NCI-H446 (cell line): Measurements from ENCODE around the gene ERFE.
A peak's percentile ranks its signal among the peaks of the same experiment; 100 is the strongest.
"Not testable (repeated sequence)": the region's sequence is repeated elsewhere in the genome, so short reads cannot be mapped to it uniquely, and the experiment has no call there.

Source experiments
- DNase-seq, 2 experiments: peaks; one replicate each; lab custom pipeline; 2025; lab: John Stamatoyannopoulos, UW

Gene ERFE

GRCh38 chr2:238168196-238169047 lies 9.7 kb downstream of the ERFE start:
- no peak for DNase-seq

GRCh38 chr2:238169048-238169707 lies 10.4 kb downstream of the ERFE start:
- no peak for DNase-seq

- DNase-seq = no peak
These were observed 11.0 kb downstream of the ERFE start for GRCh38 chr2:238169708-238170251.

- DNase-seq = no peak
These were observed 11.8 kb downstream of the ERFE start for GRCh38 chr2:238170386-238171071.

GRCh38 chr2:238171072-238171431 lies 12.3 kb downstream of the ERFE start:
- not testable (repeated sequence) for DNase-seq

- no peak for DNase-seq
These were observed 12.9 kb downstream of the ERFE start for GRCh38 chr2:238171575-238172187.

GRCh38 chr2:238172439-238172838 lies 13.7 kb downstream of the ERFE start:
- DNase-seq = no peak

- no peak for DNase-seq
These were observed 14.9 kb downstream of the ERFE start for GRCh38 chr2:238173692-238174091.

- DNase-seq = no peak
These were observed 15.5 kb downstream of the ERFE start for GRCh38 chr2:238174291-238174690.

- no peak for DNase-seq
These were observed 15.9 kb downstream of the ERFE start for GRCh38 chr2:238174701-238175100.

- DNase-seq = no peak
These were observed 17.8 kb downstream of the ERFE start for GRCh38 chr2:238176613-238177012.

- DNase-seq = no peak
These were observed 21.8 kb downstream of the ERFE start for GRCh38 chr2:238180554-238180953.

GRCh38 chr2:238182362-238182761 lies 23.6 kb downstream of the ERFE start:
- DNase-seq = no peak

- no peak for DNase-seq
These were observed 25.1 kb downstream of the ERFE start for GRCh38 chr2:238183821-238184220.

- DNase-seq = no peak
These were observed 29.1 kb downstream of the ERFE start for GRCh38 chr2:238187618-238188548.

- no peak for DNase-seq
These were observed 31.7 kb downstream of the ERFE start for GRCh38 chr2:238190445-238190844.

- no peak for DNase-seq
These were observed 43.7 kb downstream of the ERFE start for GRCh38 chr2:238202326-238203093.

GRCh38 chr2:238203094-238203972 lies 44.6 kb downstream of the ERFE start, which contains the start of gene ILKAP:
TSS of gene ILKAP (minus strand) at chr2:238203695. CDS start at chr2:238203553, 142 bp downstream.
- peak; percentile 55 to 88 for DNase-seq
